ENCODE results near the gene CFAP20DC. TPM values are rescaled to one million over a fixed set of nuclear protein-coding genes. Genes with fewer than 3 reads are reported as not detected.

The CFAP20DC gene
- total RNA-seq, 2 donors from 2014 or later = 6.5 to 9.5 TPM

- no peak for DNase-seq
- no peaks in the 10 kb centered on the region for H3K27me3 ChIP-seq (ENCODE audit: control insufficient read depth, insufficient read depth, low read length, poor library complexity, severe bottlenecking)
- Mint-ChIP-seq H3K36me3 (ENCODE audit: low read depth) (no peaks in the 10 kb centered on the region), H3K9me3 (no peaks in the 10 kb centered on the region), H3K4me3 (no peak overlapping the region), H3K27me3 (ENCODE audit: insufficient read depth) (no peaks in the 10 kb centered on the region), H3K4me1 (peaks cover 5% of the 10 kb centered on the region), H3K27ac (no peak overlapping the region)
- WGBS, 2 experiments (ENCODE audit: insufficient coverage in 1 of 2, insufficient read length in 1 of 2) = 92 to 96% methylated on average over 2 to 4 of the region's 4 CpGs
- H3K4me3 ChIP-seq (ENCODE audit: low read length) = no peak overlapping the region
- TF ChIP-seq, protein P1, sequence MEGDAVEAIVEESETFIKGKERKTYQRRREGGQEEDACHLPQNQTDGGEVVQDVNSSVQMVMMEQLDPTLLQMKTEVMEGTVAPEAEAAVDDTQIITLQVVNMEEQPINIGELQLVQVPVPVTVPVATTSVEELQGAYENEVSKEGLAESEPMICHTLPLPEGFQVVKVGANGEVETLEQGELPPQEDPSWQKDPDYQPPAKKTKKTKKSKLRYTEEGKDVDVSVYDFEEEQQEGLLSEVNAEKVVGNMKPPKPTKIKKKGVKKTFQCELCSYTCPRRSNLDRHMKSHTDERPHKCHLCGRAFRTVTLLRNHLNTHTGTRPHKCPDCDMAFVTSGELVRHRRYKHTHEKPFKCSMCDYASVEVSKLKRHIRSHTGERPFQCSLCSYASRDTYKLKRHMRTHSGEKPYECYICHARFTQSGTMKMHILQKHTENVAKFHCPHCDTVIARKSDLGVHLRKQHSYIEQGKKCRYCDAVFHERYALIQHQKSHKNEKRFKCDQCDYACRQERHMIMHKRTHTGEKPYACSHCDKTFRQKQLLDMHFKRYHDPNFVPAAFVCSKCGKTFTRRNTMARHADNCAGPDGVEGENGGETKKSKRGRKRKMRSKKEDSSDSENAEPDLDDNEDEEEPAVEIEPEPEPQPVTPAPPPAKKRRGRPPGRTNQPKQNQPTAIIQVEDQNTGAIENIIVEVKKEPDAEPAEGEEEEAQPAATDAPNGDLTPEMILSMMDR (conservative IDR thresholded peaks at IDR 0.05) = no peak
- no peak overlapping the region for H3K9ac ChIP-seq (ENCODE audit: extremely low read depth, low read length, poor library complexity, severe bottlenecking)
- H3K9me3 ChIP-seq (ENCODE audit: control insufficient read depth, low read length) = no peaks in the 10 kb centered on the region
- H3K36me3 ChIP-seq (ENCODE audit: control insufficient read depth, insufficient read depth, low read length) = no peaks in the 10 kb centered on the region
- H3K4me1 ChIP-seq (ENCODE audit: control insufficient read depth, insufficient read depth, low read length) = no peaks in the 10 kb centered on the region
- no peak overlapping the region for H3K27ac ChIP-seq (ENCODE audit: low read depth, low read length)
Measured at GRCh38 chr3:58952128-58952917, 97.5 kb downstream of the CFAP20DC start.

- DNase-seq = no peak
- Histone ChIP-seq H3K4me3 (ENCODE audit: low read length) (no peak overlapping the region), H3K36me3 (ENCODE audit: control insufficient read depth, insufficient read depth, low read length) (no peaks in the 10 kb centered on the region), H3K9ac (ENCODE audit: extremely low read depth, low read length, poor library complexity, severe bottlenecking) (no peak overlapping the region), H3K27ac (ENCODE audit: low read depth, low read length) (no peak overlapping the region), H3K4me1 (ENCODE audit: control insufficient read depth, insufficient read depth, low read length) (no peaks in the 10 kb centered on the region), H3K27me3 (ENCODE audit: control insufficient read depth, insufficient read depth, low read length, poor library complexity, severe bottlenecking) (no peaks in the 10 kb centered on the region), H3K9me3 (ENCODE audit: control insufficient read depth, low read length) (peaks cover 4% of the 10 kb centered on the region)
- 83 to 96% methylated on average over 1 of the region's 1 CpG for WGBS, 2 experiments (ENCODE audit: insufficient coverage in 1 of 2, insufficient read length in 1 of 2)
- Mint-ChIP-seq H3K9me3 (peaks cover 3% of the 10 kb centered on the region), H3K4me1 (no peaks in the 10 kb centered on the region), H3K27ac (no peak overlapping the region), H3K36me3 (ENCODE audit: low read depth) (no peaks in the 10 kb centered on the region), H3K27me3 (ENCODE audit: insufficient read depth) (no peaks in the 10 kb centered on the region), H3K4me3 (no peak overlapping the region)
- TF ChIP-seq, protein P1 (conservative IDR thresholded peaks at IDR 0.05) = no peak
Measured at GRCh38 chr3:58948018-58948417, 101.8 kb downstream of the CFAP20DC start.

DNA sequence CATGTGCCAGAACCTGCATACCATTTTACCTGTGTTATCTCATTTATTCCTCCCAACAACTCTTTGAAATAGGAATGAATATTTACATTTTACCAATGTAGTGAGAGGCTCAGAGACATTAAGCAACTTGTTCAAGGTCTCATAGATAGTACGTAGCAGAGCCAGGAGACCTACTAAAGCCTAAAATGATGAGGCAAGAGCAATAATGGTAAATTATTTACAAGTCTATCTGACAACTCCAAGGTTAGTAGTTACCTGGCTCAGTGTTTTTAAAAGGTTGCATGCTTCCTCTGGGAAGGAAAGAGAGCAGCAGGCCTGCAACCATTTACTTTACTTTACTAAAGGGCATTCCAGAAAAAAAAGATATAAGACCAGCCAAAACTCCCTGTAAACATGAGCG lies 103.0 kb downstream of the CFAP20DC start:
- Histone ChIP-seq H3K27me3 (ENCODE audit: control insufficient read depth, insufficient read depth, low read length, poor library complexity, severe bottlenecking) (no peaks in the 10 kb centered on the region), H3K9me3 (ENCODE audit: control insufficient read depth, low read length) (peaks cover 4% of the 10 kb centered on the region), H3K4me3 (ENCODE audit: low read length) (no peak overlapping the region), H3K4me1 (ENCODE audit: control insufficient read depth, insufficient read depth, low read length) (no peaks in the 10 kb centered on the region), H3K9ac (ENCODE audit: extremely low read depth, low read length, poor library complexity, severe bottlenecking) (no peak overlapping the region), H3K36me3 (ENCODE audit: control insufficient read depth, insufficient read depth, low read length) (no peaks in the 10 kb centered on the region), H3K27ac (ENCODE audit: low read depth, low read length) (no peak overlapping the region)
- H3K27me3 Mint-ChIP-seq (ENCODE audit: insufficient read depth) = no peaks in the 10 kb centered on the region
- H3K4me1 Mint-ChIP-seq = no peaks in the 10 kb centered on the region
- no peak overlapping the region for H3K4me3 Mint-ChIP-seq
- no peak for DNase-seq
- TF ChIP-seq, protein P1 (conservative IDR thresholded peaks at IDR 0.05) = no peak
- no peak overlapping the region for H3K27ac Mint-ChIP-seq
- WGBS, 2 experiments (ENCODE audit: insufficient coverage in 1 of 2, insufficient read length in 1 of 2) = 98 to 100% methylated on average over 2 of the region's 2 CpGs
- peaks cover 8% of the 10 kb centered on the region for H3K9me3 Mint-ChIP-seq
- H3K36me3 Mint-ChIP-seq (ENCODE audit: low read depth) = no peaks in the 10 kb centered on the region

Measured in endodermal cell (in vitro differentiated cells).